GM21825 (cell line): ENCODE results near the gene CDHR4.
"Not testable (repeated sequence)": the region's sequence is repeated elsewhere in the genome, so short reads cannot be mapped to it uniquely, and the experiment has no call there.

Experiments used
- ATAC-seq: cut with Tn5 transposase; IDR thresholded peaks from one replicate; pipeline ENCODE4 v1.9.1; 2021; ENCODE audit warnings: mild to moderate bottlenecking, moderate library complexity; ENCODE audit not compliant: unreplicated experiment

Gene CDHR4

DNA sequence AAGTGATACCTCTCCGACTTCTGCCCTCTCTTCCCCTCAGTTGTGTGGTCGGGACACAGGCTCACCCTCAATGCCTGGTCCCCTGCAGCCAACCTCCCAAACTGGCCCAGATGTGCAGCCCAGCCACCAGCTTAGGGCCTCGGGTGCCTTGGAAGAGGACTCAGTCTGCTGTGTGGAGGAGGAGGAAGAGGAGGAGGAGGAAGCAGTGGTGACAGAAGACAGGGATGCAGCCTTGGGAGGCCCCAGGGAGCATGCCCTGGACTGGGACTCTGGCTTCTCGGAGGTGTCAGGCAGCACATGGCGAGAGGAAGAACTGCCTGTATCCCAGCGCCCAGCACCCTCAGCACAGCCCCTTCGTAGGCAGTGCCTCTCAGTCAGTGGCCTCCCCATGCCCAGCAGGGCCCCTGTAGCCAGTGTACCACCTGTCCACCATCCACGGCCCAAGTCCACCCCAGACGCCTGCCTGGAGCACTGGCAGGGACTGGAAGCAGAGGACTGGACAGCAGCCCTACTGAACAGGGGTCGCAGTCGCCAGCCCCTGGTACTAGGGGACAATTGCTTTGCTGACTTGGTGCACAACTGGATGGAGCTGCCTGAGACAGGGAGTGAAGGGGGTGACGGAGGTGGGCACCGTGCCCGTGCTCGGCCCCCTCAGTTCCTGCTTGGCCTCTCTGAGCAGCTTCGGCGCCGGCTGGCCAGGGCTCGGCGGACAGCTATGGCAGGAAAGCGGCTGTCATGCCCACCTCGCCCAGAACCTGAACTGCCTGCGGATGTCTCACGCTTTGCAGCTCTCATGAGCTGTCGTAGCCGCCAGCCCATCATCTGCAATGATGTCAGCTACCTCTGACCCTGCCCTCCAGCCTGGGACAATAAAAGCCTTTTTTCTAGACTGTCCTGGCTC lies 4.7 kb upstream of the CDHR4 start:
- no peak for ATAC-seq

DNA sequence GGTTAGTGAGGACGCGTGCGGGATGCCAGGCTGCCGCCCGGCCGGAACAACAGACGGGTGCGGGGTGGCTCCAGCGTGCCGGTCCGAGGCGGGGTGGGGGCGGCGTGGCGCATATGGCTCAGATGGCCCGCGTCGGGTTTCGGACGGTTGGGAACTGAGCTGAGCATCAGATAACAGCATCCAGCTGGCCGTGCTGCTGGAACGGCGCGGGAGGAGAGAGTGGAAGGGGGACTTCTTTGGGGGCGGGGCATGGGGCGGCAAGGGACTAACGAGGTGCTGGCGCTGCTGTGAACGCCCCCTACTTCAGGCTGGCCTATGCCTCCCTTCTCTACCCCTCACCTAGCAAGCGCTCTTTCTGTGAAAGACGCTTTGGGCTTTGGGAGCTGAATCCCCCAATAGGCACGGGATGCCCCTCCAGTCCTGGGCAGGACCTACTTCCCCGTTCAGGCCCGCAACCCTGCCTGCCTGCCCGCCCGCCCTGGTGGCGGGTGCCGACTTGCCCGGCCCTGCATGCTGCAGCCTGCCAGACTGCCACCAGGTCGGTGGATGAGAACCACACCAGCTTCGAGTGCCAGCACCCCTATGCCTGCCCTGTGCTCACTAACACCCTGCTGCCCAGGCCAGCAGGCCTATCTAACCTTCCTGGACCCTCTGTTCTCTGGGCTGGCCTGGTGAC lies 3.9 kb upstream of the CDHR4 start:
- no peak for ATAC-seq

DNA sequence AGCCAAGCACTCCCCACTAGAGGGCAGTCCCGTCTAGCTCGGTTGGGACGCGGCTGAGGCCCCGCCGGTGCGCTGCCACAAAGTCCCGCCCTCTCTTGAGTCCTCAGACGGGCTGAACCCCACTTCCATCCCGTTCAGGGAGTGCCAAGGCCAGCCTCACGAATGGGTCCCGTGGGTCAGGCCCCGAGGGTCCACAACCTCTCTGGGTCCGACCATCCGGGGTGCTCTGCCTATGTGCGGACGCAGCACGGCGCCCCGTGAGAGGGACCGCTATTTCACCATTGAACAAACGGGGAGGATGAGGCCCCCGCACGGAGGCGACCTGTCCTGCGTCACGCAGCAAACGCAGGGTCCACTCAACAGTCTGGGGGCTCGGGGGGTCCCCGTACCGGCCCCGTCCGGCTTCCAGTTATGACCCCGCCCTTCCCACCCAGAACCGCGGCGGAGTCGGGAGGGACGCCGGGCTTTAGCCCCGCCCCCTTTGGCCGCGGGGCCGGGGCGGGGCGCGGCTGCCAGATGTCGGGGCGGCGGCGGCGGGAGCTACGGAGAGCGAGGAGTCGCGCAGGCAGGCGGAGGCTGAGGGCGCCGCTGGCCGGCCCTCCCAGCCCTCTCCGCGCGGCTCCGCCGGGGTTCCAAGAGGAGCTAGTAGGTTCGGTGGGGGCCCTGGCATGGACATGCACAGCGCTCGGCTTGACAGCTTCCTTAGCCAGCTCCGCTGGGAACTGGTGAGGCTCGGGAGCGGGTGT lies 3.2 kb upstream of the CDHR4 start, which contains the start of gene INKA1:
INKA1 (plus strand) TSS at position 543 of the 746 bp plus-strand sequence; CDS start at position 675, 132 bp downstream.
- ATAC-seq, result peak; percentile 48

DNA sequence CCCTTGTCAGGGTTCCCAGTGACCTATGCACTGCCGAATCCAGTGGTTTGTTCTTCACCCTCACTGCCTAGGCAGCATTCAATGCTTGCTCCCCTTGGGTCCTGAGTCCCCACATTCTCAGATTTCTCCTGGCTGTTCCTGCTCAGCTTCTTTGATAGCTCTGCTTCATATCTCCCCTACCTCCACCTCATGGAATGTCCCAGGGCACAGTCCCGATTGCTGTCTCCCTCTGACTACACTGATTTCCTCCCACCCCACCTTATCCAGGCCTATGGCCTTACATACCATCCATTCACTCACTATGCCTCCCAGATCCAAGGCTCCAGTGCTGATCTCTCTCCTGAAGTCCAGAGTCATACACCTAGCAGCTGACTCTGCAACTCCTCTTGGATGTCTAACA lies 1.5 kb upstream of the CDHR4 start:
- ATAC-seq, result no peak

DNA sequence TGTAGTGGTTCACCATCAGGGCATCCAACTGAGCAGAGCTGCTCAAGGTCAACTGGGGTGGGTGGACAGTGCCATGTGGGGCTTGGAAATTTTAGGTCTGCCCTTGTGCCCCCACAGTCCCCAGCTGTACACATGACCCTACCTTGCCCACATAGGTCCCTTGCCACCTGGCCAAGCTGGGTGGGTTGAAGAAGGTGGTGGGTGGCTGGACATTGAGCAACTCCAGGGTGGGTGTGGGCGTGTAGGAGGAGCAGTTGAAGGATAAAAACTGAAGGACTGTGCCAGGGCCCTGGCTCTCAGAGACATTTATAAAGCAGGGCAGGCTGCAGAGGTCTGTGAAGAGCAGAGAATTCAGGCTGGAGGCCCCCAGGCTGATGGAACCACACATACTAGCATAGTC lies 568 bp downstream of the CDHR4 start:
- no peak for ATAC-seq

DNA sequence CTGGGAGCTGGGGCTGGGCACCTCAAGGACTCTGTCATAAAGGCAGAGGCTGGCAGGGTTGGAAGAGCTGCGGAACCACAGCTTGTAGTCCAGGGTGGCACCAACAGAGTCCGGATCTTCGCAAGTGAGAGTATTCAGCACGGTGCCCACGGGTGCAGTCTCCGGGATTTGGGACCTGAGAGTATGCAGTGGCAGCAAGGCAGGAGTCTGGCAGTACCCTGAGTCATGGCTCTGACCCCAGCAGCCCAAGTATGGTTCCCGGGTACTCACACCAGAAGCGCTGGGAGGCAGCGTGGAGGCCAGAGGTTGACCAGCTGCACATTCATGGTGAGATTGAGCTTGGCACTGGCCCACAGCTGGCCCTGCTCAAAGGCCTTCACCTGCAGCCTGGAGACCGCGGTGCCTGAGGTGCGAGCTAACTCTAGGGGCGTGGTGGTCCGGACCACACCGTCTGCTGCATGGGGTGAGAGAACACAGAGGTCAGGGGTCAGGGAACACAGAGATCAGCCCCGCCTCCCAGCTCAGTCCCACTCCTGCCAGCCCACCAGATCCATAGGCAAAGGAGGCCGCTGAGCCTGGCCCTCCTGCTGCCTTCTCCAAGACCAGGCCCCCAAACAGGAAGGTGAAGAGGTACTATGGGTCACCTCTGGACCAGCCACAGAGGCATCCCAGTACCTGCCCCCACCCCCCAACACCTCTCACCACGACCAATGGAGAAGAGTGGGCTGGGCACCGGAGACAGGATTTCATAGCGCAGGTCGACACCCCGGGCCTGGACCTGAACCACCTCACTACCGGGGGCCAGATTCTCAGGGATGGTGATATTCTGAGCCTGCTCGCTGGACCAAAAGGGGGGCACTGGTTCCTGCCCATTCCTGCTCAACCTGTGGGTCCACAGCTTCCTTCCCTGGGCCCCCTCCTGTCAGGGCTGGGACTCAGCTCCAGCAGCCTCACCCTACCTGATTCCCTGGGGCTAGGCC lies 4.5 kb downstream of the CDHR4 start:
- ATAC-seq, result no peak

DNA sequence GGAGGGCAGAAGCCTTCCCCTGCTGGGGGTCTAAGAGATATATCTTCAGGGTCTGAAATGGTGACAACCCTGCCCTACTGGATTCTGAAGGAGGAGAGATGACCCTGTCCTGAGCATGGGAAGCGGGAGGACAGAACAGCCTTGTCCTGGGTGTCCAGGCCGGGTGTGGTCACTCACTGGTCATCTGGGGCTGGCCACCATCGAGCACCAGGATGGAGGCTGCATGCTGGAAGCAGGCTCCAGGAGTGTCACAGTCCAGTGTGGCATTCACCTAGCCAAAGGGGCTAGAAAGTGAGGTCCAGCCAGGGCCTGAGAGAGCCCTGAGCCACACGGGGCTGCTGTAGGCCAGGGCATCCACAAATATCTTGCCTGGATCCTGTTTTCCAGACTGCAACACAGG lies 5.2 kb downstream of the CDHR4 start:
- ATAC-seq, result no peak

DNA sequence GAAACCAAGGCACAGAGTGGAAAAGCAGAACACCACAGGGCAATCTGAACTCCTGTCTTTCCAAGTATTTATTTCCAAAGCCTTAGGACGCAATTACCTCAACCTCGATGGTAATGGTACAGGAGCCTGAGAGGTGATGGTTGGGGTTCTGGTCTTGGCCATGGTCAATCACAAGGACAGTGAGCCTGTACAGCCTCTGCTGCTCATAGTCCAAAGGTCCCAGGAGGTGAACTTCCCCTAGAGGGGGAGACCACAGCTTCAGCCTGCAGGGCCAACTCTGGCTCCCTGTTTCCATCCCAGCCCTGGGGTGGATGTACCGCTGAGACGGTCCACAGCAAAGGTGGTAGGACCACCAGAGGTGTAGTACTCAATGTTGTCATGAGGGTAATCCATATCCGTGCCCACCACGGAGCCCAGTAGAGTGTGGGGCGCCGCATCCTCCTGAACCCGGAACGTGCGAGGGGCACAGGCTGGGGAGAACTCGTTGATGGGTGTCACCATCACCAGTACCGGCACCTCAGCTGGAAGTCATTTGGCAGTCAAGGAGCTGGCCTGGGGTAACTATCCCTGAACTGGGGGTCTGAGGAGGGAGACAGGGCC lies 6.1 kb downstream of the CDHR4 start:
- no peak for ATAC-seq

DNA sequence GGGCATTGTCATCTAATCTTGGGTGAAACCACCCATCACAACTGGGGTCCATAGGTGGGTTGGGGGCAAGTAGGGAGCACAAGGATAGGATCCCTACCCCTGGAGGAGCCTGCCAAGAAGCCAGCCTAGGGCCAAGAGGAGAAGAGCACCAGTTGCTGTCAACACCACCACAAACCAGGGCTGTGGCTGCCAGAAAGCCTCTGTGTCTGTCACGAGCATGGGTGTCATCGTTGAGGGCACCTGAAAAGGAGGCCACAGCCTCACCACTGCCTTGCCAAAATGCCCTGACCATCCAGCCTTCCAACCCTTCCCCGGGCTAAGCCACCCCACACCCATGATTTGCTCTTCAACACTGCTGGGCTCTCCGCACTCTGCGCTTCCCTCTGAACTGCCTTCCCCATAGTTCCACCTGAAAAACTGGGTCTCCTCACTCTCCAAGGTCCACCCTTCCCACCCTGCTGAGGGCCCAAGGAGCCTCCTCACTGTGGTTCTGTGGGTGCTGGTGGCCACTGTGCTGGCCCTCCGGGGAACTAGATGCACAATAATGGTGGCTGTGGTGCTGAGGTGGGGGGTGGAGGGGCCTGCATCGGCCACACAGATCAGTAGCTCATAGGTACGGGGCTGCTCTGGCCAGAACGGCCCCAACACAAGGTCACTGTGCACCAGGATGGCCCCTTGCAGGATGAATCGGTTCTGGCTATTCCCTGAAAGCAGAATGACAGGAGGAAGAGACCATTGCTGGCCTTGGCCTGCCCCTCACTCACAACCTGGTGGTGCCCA lies 7.1 kb downstream of the CDHR4 start:
- no peak for ATAC-seq

DNA sequence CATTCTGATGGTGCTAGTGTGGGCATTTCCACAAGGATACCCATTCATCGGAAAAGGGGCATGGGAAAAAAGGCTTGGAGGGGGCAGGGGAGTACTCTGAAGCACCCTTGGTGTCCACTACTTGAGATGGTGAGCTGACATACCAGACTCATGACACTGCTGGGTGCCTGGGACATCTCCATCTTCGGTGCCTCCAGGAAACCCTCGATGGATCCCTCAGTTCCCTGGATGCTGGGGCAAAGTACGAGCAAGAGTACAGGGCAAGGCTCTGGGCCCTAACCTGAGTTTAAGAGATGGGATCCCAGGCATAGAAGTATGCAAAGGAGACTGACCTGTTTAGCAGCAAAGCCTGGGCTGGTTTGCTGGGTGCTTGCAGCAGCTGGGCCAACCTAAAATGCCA lies 8.1 kb downstream of the CDHR4 start:
- ATAC-seq, result no peak

DNA sequence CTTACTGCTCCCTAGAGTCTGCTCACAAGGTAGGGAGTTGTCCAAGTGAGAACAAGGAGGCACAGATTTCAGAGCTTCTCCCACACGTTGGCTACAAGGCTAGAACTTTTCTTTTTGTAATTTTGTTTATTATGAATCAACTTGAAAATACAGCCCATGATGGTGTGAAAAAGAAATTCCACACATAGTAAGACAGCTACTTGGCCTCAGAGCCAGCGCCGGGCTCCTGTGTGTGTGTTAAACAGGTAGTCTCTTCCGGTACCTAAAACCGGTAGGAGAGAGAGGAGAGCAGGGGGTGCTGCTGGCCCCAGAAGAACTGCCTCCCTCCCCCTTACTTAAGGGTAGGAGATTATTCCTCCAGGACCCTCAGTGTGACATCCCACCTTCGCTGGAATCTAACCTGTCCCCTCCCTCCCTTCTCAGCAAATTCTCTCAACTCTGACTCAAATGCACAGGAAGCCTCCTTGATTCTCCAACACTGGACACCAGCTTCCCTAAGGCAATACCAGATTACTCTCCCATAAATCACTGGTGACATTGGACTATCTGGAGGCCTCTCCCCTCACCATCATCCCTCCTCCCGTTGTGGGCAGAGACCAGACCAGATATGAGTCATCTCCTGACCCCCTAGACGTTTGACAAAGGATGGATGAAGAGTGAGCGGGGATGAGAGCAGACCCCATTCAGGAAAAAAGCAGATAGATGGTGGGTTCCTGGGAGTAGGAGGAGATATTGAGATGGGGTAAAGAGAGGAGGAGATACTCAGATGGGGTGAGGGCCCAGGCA lies 8.9 kb downstream of the CDHR4 start:
- no peak for ATAC-seq

DNA sequence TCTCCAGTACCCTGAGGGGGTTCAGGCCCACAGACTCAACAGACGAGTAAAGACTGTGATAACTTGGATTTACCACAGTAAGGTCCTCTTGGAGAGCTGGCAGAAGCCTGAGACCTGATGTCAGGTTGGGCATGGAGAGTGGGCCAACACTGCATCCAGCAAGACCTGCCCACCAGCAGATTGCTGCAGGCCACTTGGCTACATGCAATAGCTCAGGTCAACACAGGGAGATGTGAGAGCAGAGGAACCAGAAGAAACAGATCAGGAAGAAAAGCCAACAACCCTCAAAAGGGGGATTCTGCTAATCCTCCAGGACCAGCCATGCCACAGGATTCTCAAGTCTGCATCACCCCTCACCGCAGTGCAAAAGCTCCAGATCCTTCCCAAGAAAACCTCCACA lies 11.6 kb downstream of the CDHR4 start:
- ATAC-seq, result no peak

DNA sequence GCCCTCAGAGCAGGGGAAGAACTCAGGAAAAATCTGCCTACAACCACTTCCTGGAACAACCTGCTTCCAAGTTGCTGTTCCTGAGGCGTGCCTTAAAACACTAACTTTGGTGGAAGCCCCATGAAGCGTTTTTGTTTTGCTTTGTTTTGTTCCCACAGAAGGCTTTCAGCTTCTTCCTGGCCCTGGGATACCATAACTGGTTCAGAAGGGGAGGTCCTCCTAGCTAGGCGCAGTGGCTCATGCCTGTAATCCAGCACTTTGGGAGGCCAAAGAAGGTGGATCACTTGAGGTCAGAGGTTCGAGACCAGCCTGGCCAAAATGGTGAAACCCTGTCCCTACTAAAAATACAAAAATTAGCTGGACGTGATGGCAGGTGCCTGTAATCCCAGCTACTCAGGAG lies 12.1 kb downstream of the CDHR4 start:
- no peak for ATAC-seq

DNA sequence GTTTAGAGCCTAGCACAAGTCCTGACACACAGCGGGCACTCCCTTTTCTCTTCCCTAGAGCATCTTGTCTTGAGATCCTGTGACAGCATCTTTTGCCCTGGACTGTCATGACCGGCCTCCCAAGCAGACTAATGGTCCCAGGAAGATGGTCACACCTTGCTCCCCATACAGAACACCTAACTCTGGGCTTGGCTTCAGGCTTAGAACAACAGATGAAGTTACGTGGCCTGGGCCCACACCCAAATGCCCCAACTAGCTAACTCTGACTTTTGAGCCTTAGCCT lies 12.6 kb downstream of the CDHR4 start:
- no peak for ATAC-seq

DNA sequence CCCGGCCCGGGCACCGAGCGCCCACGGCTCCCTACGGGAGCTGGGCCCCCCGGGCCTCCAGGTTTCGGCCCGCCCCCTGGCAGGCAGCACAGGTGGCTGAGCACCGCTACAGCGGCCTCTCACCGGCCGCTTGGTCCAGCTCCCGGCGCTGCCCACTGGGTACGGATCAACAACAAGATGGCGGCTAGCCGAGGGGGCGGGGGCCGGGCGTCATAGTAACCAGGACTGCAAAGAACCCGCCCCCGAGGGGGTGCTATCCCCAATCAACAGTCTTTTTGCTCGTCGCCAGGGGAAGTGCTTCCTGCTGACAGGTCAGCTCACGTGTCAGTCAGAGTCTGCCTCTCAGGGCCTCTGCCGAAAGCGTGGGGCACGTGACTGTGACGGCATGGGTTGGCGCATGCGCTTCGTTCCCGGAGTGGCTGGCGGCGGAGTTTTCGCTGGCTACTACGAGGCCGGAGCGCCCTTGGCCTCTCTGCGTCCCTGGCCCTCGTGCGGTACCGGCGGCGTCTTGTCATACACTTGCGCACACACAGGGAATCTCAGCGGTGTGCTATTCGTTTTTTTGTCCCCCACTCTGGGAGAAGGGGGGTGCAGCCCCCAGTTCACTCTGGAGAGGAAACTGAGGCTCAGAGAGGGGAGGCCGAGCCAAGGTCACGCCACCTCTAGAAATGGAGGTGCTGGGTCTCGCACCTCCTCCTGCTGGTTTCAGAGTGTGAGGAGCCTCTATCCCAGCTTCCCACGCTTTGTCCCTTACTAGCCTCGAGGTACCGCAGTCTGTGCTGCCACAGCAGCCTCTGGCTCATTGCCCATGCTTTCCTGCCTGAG lies 13.1 kb downstream of the CDHR4 start, which contains the start of gene IP6K1:
IP6K1 (minus strand) TSS at position 186 of the 825 bp plus-strand sequence. CDS start 38,502 bp downstream, outside the sequence.
- ATAC-seq, result peak; percentile 96

DNA sequence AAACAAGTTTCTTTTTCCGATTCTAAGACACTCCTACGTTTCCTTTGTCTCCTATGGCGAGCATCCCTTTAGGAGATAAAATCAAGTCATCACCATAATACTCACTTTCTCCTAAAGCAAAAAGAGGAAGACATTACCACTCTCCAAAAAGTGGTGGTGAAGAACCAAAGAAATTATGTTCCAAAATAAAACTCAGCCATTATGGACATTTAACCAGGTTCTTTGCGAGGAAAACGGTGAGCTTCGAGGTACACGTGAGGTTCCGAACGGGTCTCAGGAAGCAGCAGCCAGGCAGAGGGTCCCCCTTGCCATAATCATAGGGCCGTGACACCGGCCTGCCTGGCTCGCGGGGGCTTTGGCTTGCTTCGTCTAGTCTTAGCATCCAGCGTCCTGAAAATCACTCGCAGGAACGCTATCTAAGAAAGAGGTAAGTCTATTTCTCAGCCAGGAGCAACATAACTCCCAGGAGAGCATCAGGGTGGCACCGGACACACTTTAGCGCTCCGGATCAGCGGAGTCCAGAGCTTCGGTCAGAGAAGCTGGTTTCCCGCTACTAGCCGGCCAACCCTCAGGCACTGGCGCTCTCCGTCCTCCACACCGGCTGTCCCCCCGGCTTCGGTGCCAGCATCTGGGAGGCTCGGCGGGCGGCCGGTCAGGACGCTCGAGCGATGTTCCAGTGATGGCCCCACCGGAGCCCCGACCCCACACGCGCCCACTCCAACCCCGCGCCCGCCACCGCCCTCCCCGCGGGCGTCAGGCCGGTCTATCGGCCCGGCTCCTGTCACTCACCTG lies 13.9 kb downstream of the CDHR4 start:
- ATAC-seq, result peak; percentile 36

DNA sequence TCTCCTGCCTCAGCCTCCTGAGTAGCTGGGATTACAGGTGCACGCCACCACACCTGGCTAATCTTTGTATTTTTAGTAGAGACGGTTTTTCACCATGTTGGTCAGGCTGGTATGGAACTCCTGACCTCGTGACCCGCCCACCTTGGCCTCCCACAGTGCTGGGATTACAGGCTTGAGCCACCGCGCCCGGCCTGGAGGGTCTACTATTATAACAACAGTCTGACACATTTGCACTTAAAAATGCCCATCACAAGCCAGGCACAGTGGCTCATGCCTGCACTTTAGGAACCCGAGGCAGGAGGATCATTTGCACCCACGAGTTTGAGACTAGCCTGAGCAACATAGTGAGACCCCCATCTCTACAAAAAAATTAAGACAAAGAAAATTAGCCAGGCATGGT lies 17.4 kb downstream of the CDHR4 start:
- ATAC-seq, result not testable (repeated sequence)
